GM21529 (cell line): ENCODE data around the gene FBXO48.

Experiments used
- ATAC-seq: cut with Tn5 transposase; IDR thresholded peaks from one replicate; pipeline ENCODE4 v1.9.1; 2021; ENCODE audit not compliant: unreplicated experiment

FBXO48 gene

GRCh38 chr2:68467077-68467960 lies at the start of gene FBXO48, which contains the start of gene APLF:
FBXO48 (minus strand) TSS chr2:68467294; CDS start chr2:68465145, 2,149 bp downstream.
APLF (plus strand) TSS chr2:68467585; CDS start chr2:68467732, 147 bp downstream.
- ATAC-seq, result peak; percentile 96

- ATAC-seq, result no peak
Observed at GRCh38 chr2:68516051-68516955, 49.2 kb upstream of the FBXO48 start.

DNA sequence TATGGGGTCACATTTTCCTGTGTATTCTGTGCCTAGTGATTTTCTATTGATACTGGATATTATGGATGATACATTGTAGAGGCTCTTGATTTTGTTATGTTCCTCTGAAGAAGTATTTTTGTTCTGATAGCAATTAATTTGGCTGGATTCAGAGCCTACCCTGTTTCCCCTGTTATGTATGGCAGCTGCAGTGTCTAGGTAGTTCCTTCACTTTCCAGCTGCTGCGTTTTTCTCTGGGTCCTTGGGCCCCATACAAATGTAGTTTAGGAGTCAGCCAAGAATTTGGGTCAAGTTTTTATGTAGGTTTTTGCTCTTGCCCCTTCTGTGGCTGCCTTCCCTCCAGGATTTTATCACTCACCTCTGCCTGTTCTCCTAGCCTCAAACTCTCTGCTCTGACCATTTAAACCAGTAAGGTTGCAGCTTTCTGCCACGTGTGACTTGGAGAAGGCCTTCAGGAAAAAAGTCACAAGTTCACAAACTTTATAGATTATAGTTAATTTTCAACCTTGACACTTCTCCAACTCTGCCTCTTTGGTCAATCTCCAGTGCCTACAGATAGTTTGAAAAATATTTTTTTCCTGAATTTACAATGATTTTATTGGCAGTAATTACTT lies 47.3 kb upstream of the FBXO48 start:
- no peak for ATAC-seq

DNA sequence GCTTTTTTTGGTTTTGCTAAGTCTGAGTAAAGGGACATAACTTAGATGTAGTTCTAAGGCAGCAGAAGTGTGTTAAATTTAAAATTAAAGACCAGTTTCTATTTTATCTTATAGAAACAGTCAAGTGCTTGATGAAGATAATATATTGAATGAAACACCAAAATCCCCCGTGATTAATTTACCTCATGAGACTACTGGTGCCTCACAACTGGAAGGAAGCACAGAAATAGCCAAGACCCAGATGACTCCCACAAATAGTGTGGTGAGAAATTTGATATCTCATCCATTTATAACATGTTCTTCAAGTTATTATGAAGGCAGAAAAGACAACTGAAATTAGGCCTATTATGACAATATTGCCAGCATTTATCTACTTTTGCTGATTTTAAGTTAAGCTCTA lies 45.9 kb upstream of the FBXO48 start:
- ATAC-seq, result no peak

GRCh38 chr2:68512326-68512725 lies 45.2 kb upstream of the FBXO48 start:
- no peak for ATAC-seq

GRCh38 chr2:68506170-68506569 lies 39.1 kb upstream of the FBXO48 start:
- no peak for ATAC-seq

GRCh38 chr2:68505603-68506159 lies 38.6 kb upstream of the FBXO48 start:
- ATAC-seq, result no peak

- ATAC-seq, result no peak
Observed at GRCh38 chr2:68501768-68502167, 34.7 kb upstream of the FBXO48 start.

- ATAC-seq, result no peak
Observed at GRCh38 chr2:68500649-68501048, 33.6 kb upstream of the FBXO48 start.

DNA sequence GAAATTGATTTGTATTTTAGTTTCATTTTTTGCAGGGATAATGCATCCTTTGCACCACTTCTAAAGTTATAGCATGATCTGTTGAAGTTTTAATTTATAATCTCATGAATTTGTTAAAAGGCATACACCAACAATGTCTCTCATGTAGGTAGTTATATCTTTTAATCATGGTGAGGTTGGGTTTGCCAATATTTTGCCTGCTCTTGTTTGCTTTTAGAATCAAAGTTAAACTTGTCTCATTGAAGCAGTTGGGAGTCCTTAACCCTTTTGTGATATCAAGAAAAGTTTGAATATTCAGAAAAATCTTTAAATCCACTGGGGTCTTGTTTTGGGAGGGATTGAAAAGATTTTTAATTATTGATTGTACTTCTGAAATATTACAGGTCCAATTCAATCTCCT lies 32.0 kb upstream of the FBXO48 start:
- no peak for ATAC-seq

GRCh38 chr2:68491582-68491981 lies 24.5 kb upstream of the FBXO48 start:
- no peak for ATAC-seq

- ATAC-seq, result no peak
Observed at GRCh38 chr2:68489282-68489681, 22.2 kb upstream of the FBXO48 start.

DNA sequence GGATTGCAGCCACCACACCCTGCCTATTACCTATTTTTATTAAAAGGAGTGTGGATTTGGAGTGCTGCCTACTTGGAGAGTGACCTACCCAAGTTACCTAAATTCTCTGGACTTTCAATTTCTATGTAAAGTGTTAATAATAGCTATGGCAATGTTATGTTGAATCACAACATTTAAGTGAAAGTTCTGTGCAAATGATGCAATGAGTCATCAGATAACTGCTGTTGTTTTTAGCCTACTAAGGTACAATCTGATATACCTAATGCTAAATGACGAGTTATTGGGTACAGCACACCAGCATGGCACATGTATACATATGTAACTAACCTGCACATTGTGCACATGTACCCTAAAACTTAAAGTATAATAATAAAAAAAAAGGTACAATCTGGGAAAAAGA lies 21.5 kb upstream of the FBXO48 start:
- peak; percentile 60 for ATAC-seq

DNA sequence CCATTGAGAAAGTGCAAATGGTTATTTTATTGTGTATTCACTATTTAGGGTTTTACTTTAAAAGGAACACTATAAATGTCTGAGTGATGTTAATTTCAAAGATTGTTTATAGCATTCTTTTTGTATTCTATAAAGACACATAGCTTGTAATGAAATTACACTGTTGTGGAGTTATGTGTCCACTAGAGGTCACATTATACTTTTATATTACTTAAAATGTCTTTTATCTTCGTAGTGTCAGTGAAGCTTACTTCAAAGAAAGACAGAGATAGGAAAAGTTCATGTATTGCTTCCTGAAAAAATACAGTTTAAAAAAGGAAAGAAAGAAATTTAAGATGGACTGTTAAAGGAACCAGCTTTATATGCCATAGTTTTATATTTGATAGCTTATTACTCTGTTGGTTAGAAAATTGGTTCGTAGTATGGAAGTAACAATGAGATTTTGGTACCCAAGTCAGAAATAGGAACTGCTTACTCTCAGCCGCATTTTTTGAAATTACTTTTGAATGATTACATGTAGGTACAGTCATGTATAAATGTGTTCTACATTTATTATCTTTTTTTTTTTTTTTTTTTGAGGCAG lies 20.8 kb upstream of the FBXO48 start:
- ATAC-seq, result no peak

DNA sequence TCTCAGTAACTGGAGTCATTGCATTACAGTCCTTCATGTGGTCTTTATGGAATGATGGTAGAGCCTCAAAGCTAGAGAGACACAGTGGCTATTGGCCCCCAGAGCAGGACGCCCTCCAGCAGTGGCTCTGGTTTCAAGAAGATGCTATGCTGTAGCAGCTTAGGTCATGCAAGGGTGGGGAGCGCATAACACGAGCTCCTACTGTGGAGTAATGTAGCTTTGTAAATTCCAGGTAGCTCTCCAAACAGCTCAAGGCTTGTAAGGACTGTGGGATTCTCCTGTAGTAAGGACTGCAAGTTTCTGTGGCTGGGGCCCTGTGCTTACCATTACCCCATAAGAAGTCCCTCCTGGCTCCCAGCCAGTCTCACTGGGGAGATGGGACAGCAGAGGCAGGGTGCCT lies 15.9 kb upstream of the FBXO48 start:
- no peak for ATAC-seq

GRCh38 chr2:68482296-68482820 lies 15.3 kb upstream of the FBXO48 start:
- ATAC-seq, result no peak

DNA sequence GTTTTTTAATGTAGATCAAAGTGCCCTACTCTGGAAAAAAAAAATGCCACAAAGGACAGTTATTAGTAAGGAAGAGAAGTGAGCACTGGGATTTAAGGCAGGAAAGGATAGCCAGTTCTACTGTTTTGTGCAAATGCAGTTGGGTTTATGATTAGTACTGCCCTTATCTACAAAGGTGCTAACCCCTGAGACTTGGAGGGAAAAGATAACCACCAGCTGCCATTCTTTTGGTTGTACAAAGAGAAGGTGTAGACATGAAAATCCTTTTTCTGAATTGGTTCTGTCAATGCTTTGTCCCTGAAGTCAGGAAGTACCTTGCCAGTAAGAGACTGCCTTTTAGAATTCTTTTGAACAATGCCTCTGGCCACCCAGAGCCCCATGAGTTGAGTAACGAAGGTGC lies 11.6 kb upstream of the FBXO48 start:
- no peak for ATAC-seq

DNA sequence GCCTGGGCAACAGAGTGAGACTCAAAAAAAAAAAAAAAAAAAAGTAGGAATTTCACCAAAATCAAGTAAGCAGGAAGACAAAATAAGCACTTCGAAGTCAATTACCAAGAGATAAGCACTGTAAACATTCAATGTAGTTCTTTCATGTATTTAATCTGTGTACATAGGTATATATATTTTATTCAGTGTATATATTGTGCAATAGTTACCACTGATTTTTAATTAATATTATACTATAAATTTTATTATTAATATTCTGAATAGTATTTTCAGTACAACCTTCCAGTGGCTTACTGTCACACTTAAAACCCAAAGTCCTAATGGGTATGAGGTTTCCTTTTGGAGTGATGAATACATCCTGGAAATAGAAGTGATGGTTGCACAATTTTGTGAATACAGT lies 9.4 kb upstream of the FBXO48 start:
- no peak for ATAC-seq

- no peak for ATAC-seq
Observed at GRCh38 chr2:68475576-68475975, 8.5 kb upstream of the FBXO48 start.

DNA sequence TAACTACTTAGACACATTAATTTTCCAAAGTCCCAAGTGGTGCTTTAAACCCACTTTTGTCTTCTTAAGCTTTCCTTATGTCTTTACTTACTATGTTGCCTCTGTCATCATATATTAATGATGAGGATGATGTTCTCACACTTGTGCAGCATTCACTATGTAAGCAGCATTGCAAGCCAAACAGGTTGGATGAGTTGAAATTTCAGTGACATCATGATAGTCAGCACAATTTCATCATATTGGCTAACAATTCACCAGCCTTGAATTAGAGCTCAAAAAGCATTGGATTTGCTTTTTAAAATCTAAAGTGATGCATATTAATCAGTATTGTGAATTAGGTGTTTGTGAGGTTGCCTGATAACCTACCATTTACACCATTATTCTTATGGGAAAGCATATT lies 8.0 kb upstream of the FBXO48 start:
- no peak for ATAC-seq
